Muscle layer of colon (tissue), 2 donors: ENCODE measurements around the gene CRNKL1.
A peak's percentile ranks its signal among the peaks of the same experiment; 100 is the strongest.

Source experiments
- H3K27ac ChIP-seq: one replicate; pipeline ENCODE4 v1.7.0; 2013; ENCODE audit warnings: low read depth, mild to moderate bottlenecking, low read length, moderate library complexity
- H3K27me3 ChIP-seq, 2 donors: one replicate each; pipeline ENCODE4 v1.7.0; 2013; ENCODE audit warnings: low read length in 2 of 2, mild to moderate bottlenecking in 2 of 2; ENCODE audit not compliant: insufficient read depth in 2 of 2, control insufficient read depth in 1 of 2
- H3K36me3 ChIP-seq: one replicate; pipeline ENCODE4 v1.7.0; 2013; ENCODE audit warnings: mild to moderate bottlenecking, low read length; ENCODE audit not compliant: insufficient read depth
- H3K4me1 ChIP-seq: one replicate; pipeline ENCODE4 v1.7.0; 2013; ENCODE audit warnings: mild to moderate bottlenecking, low read length; ENCODE audit not compliant: insufficient read depth
- H3K4me3 ChIP-seq, 2 donors: one replicate each; pipeline ENCODE4 v1.7.0; 2013; ENCODE audit warnings: low read length in 2 of 2, low read depth in 1 of 2, mild to moderate bottlenecking in 1 of 2, moderate library complexity in 1 of 2
- H3K9ac ChIP-seq: one replicate; pipeline ENCODE4 v1.7.0; 2013; ENCODE audit warnings: low read length
- H3K9me3 ChIP-seq: one replicate; pipeline ENCODE4 v1.7.0; 2013; ENCODE audit warnings: mild to moderate bottlenecking, low read length
- donor health status: abdominal sarcoma.
- donor health status: Adenocarcinoma of cecum.

Gene CRNKL1

DNA sequence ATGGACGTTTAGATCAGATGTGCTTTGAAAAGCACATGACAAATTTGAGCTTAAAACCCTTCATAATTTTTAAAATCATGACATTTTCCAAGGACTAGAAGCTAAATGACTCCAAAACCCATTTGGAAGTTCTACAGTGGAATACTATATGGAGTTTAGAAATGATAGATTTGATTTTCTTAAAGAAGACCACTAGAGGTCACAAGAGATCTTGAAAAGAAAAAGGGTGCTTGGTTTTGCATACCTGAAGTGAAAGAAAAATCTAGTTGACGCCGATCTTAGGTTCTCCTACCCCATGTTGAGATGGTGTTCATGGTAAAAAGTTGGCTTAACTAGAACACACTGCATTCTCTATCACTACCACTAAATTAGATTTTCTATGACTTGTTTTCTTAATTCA lies 31.5 kb upstream of the CRNKL1 start:
- Histone ChIP-seq H3K9me3 (no peaks in the 10 kb centered on the region), H3K4me3 (peak overlapping the region in 1 of 2 donors; percentile 38), H3K27ac (no peak overlapping the region), H3K4me1 (peaks cover 11% of the 10 kb centered on the region), H3K27me3 (no peaks in the 10 kb centered on the region), H3K36me3 (no peaks in the 10 kb centered on the region), H3K9ac (no peak overlapping the region)

DNA sequence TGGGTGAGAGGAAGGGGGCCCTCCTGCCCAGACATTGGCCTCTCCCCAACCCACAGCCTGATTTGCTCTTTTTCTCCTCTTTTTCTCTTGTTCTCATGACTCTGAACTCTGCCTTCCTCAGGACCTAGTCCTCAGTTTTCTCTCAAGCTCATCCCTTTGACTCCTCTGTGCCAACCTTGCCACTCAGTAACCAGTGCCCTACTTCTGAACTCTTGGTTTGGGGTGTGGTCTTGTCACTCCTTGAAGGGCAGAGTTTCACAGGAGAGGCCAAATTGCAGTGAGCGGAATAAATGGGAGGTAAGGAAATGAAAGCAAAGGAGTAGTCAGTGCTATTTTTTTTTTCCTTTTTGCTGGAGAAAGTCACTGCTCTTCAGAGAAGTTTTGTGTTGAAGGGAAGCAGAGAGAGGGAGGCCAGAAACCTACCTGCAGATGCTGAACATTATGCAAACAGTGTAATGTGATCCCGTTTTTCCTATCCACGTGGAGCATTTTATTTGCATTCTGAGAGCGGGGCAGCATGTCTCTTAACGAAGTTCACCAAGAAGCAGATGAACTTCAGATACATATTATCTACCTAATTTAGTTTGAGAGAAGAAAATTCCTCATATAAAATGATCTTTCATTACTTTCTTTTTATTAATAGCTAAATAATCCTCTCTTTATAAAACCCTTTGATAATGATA lies 27.0 kb upstream of the CRNKL1 start:
- Histone ChIP-seq H3K4me3 (no peak overlapping the region), H3K27me3 (no peaks in the 10 kb centered on the region), H3K9me3 (no peaks in the 10 kb centered on the region), H3K27ac (no peak overlapping the region), H3K4me1 (peaks cover 7% of the 10 kb centered on the region), H3K9ac (no peak overlapping the region), H3K36me3 (no peaks in the 10 kb centered on the region)

GRCh38 chr20:20078041-20078440 lies 25.8 kb upstream of the CRNKL1 start:
- no peak overlapping the region for H3K9ac ChIP-seq
- H3K27ac ChIP-seq: no peak overlapping the region
- H3K4me3 ChIP-seq: no peak overlapping the region
- no peaks in the 10 kb centered on the region for H3K36me3 ChIP-seq
- no peaks in the 10 kb centered on the region for H3K4me1 ChIP-seq
- no peaks in the 10 kb centered on the region for H3K9me3 ChIP-seq
- no peaks in the 10 kb centered on the region for H3K27me3 ChIP-seq

GRCh38 chr20:20076297-20077065 lies 24.2 kb upstream of the CRNKL1 start:
- Histone ChIP-seq H3K4me1 (no peaks in the 10 kb centered on the region), H3K9ac (no peak overlapping the region), H3K4me3 (no peak overlapping the region), H3K27ac (no peak overlapping the region), H3K9me3 (no peaks in the 10 kb centered on the region), H3K27me3 (no peaks in the 10 kb centered on the region), H3K36me3 (no peaks in the 10 kb centered on the region)

GRCh38 chr20:20075032-20075431 lies 22.8 kb upstream of the CRNKL1 start:
- Histone ChIP-seq H3K9me3 (no peaks in the 10 kb centered on the region), H3K36me3 (no peaks in the 10 kb centered on the region), H3K9ac (no peak overlapping the region), H3K4me3 (no peak overlapping the region), H3K4me1 (no peaks in the 10 kb centered on the region), H3K27me3 (no peaks in the 10 kb centered on the region), H3K27ac (no peak overlapping the region)

DNA sequence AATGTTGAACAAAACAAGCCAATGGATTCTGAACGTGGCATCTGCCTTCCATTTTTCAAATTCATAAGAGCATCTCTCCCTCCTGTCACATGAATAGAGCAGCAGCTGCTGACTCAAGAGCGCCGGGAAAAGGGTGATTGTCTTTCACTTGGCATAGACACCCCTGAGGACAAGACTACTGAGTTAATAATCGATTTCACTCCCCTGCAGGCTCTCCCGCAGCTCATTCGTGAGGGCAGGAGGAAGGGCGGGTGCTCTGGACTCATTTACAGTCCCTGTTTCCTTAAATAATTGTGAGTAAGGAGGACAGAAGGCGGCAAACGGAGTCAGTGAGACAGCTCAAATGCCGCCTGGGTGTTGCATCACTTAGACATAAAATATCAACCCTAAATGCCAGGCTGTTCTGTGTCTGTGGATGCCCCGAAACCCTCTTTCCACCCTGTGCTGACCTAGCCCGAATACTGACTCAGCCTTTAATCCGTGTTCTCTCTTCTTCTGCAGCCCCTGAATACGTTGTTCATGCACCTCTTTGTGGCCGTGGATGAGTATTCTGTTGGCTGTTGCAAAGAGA lies 21.6 kb upstream of the CRNKL1 start:
- H3K9ac ChIP-seq: no peak overlapping the region
- no peak overlapping the region for H3K27ac ChIP-seq
- H3K4me3 ChIP-seq: no peak overlapping the region
- H3K27me3 ChIP-seq: no peaks in the 10 kb centered on the region
- H3K9me3 ChIP-seq: no peaks in the 10 kb centered on the region
- no peaks in the 10 kb centered on the region for H3K36me3 ChIP-seq
- H3K4me1 ChIP-seq: no peaks in the 10 kb centered on the region

DNA sequence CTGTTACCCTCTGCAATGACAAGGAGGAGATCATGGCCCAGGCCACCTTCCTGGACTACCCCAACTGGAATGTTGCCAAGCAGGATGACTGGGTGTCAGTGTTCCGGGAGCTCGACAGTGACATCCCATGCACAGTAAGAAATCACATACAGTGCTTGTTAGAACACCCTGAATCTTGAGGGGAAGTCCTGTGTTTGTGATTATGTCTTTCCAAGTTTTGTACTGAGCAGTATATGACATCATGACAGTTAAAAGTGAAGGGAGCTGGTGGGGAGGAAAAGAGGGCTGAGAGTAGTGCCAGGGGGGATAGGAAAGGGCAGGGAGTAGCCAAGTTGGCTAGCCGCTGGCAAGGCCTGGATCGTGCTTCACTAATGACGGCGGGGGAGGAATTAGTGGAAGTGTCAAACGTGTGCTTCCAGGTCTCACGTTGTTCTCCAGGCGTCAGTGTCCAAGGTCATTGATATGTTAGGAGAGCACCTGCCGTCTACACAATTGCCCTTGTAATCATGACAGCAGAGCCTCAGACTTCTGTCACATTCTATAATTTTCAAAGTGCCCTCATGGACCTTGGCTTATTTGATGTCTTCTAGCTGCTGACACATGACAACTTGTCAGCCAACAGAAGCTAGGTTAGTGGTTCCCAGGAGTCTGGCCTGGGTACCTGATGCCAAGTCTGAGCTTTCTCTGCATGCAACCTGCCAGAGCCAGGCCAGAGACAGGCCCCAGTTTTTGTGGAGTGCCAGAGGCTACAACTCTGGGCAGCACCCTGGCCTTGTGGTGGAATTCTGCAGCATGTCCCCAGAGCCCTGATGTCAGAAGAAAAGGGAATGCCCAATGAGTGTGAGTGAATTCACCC lies 18.8 kb upstream of the CRNKL1 start:
- Histone ChIP-seq H3K4me3 (no peak overlapping the region), H3K27ac (no peak overlapping the region), H3K4me1 (no peaks in the 10 kb centered on the region), H3K9me3 (no peaks in the 10 kb centered on the region), H3K27me3 (no peaks in the 10 kb centered on the region), H3K36me3 (no peaks in the 10 kb centered on the region), H3K9ac (no peak overlapping the region)

- Histone ChIP-seq H3K9ac (no peak overlapping the region), H3K9me3 (no peaks in the 10 kb centered on the region), H3K4me1 (no peaks in the 10 kb centered on the region), H3K36me3 (no peaks in the 10 kb centered on the region), H3K27ac (no peak overlapping the region), H3K4me3 (no peak overlapping the region), H3K27me3 (no peaks in the 10 kb centered on the region)
These were observed 13.1 kb upstream of the CRNKL1 start for GRCh38 chr20:20065361-20065760.

DNA sequence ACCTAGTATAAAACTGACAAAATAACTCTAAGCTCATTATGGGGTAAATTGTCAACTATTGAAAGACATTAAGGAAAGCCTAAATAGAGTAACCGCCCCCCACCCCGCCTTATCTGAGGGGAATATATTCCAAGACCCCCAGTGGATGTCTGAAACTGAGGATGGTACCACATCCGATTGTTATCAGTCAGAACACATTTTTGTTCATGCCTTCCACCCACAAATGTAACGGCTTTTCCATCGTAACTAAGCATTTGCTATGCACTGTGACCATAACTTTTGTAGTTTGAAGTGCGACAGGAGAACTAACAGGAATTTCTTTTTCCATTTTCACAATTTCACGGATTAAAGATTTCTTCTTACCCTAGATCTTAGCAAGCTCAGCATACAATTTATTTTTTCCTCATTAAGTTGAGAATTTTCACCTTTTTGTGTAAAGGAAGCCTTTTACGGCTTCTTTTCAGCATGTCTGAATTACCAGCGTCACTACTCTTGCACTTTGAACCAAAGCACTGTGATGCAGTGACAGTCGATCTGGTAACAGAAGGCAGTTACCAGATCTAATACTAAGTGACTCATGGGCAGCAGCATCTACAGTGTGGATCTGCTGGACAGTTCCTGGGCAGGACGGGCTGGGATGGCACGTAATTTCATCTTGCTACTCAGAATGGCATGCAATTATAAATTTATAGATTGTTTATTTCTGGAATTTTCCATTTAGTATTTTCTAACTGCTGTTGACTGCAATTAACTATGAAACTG lies 11.9 kb upstream of the CRNKL1 start:
- Histone ChIP-seq H3K4me1 (no peaks in the 10 kb centered on the region), H3K9me3 (no peaks in the 10 kb centered on the region), H3K4me3 (no peak overlapping the region), H3K9ac (no peak overlapping the region), H3K27ac (no peak overlapping the region), H3K36me3 (no peaks in the 10 kb centered on the region), H3K27me3 (no peaks in the 10 kb centered on the region)

GRCh38 chr20:20060234-20060998 lies 8.2 kb upstream of the CRNKL1 start:
- Histone ChIP-seq H3K4me3 (no peak overlapping the region), H3K4me1 (no peaks in the 10 kb centered on the region), H3K27ac (no peak overlapping the region), H3K27me3 (no peaks in the 10 kb centered on the region), H3K36me3 (no peaks in the 10 kb centered on the region), H3K9me3 (no peaks in the 10 kb centered on the region), H3K9ac (no peak overlapping the region)
